ENCODE data around the gene ATP6V0E2. TPM values are rescaled to one million over a fixed set of nuclear protein-coding genes. Genes with fewer than 3 reads are reported as not detected.
"Not testable (repeated sequence)": the region's sequence is repeated elsewhere in the genome, so short reads cannot be mapped to it uniquely, and the experiment has no call there.

The ATP6V0E2 gene
- total RNA-seq, 2 donors from 2014 or later: 15.3 to 16.1 TPM

DNA sequence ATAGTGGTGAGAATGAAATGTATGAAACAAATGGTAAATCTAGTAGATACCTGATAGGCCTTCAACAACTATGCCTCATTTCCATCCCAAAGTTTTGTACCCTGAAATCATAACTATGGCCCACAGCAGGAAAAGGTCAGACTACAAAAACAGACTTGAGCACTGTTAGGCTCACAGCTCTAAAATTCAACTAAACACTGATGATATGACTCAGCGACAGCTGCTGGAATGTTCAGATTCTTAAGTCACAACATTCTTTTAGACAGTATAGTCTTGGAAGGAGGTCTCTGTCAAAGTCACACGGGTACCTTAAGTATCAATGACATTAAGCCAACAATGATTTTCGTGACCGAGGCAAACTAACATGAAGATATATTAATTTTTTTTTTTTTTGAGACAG, 38.4 kb downstream of the ATP6V0E2 start:
- H3K27ac Mint-ChIP-seq; H3K27me3 ChIP-seq (ENCODE audit: control insufficient read depth, insufficient read depth, low read length, poor library complexity, severe bottlenecking); H3K4me1 ChIP-seq (ENCODE audit: control insufficient read depth, insufficient read depth, low read length); H3K4me3 Mint-ChIP-seq; H3K9me3 Mint-ChIP-seq; H3K36me3 Mint-ChIP-seq (ENCODE audit: low read depth); H3K36me3 ChIP-seq (ENCODE audit: control insufficient read depth, insufficient read depth, low read length); H3K27ac ChIP-seq (ENCODE audit: low read depth, low read length); H3K9ac ChIP-seq (ENCODE audit: extremely low read depth, low read length, poor library complexity, severe bottlenecking); DNase-seq; H3K27me3 Mint-ChIP-seq (ENCODE audit: insufficient read depth); H3K4me3 ChIP-seq (ENCODE audit: low read length); H3K4me1 Mint-ChIP-seq; H3K9me3 ChIP-seq (ENCODE audit: control insufficient read depth, low read length): not testable (repeated sequence)
- WGBS, 2 experiments (ENCODE audit: insufficient coverage in 1 of 2, insufficient read length in 1 of 2): 71% methylated on average over 1 of the region's 4 CpGs; no CpG with 5 or more reads in 1 of the 2 experiments

DNA sequence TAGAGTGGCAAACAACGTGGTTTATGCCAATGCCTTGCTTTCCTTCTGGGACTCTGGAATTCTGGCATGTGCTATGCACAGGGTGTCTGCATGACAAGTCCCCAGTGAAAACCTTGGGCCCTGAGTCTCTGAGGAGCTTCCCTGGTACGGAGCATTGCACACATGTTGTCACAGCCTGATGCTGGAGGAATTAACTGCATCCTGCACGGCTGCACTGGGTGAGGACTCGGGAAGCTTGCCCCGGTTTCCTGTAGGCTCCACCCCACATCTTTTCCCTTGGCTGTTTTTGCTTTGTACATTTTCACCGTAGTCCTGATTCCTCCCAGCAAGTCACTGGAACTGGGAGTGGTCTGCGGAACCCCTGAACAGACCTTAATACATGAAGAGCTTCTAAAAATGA, 52.6 kb downstream of the ATP6V0E2 start:
- not testable (repeated sequence) for H3K4me3 Mint-ChIP-seq; H3K36me3 Mint-ChIP-seq (ENCODE audit: low read depth); H3K4me1 ChIP-seq (ENCODE audit: control insufficient read depth, insufficient read depth, low read length); H3K9ac ChIP-seq (ENCODE audit: extremely low read depth, low read length, poor library complexity, severe bottlenecking); H3K36me3 ChIP-seq (ENCODE audit: control insufficient read depth, insufficient read depth, low read length); H3K9me3 Mint-ChIP-seq; H3K4me1 Mint-ChIP-seq; H3K27ac Mint-ChIP-seq; DNase-seq; H3K4me3 ChIP-seq (ENCODE audit: low read length); H3K27me3 Mint-ChIP-seq (ENCODE audit: insufficient read depth); H3K27ac ChIP-seq (ENCODE audit: low read depth, low read length); H3K27me3 ChIP-seq (ENCODE audit: control insufficient read depth, insufficient read depth, low read length, poor library complexity, severe bottlenecking); H3K9me3 ChIP-seq (ENCODE audit: control insufficient read depth, low read length)
- 60 to 83% methylated on average over 3 to 6 of the region's 7 CpGs for WGBS, 2 experiments (ENCODE audit: insufficient coverage in 1 of 2, insufficient read length in 1 of 2)

Other genes starting within 250 kb of the ATP6V0E2 start
- 1 to 10 TPM in 1 of 2 donors, under 1 TPM in 1; 0.91 to 2.5 TPM for gene ZNF467, start 100.4 kb upstream of the ATP6V0E2 start, total RNA-seq
- gene ZNF862, start 35.6 kb upstream of the ATP6V0E2 start, total RNA-seq: 10 to 100 TPM in 1 of 2 donors, 1 to 10 TPM in 1; 8.3 to 15.6 TPM

Measured in endodermal cell (in vitro differentiated cells).